Esophagus muscularis mucosa (tissue), 3 donors: Measurements from ENCODE around the gene RHOD.

Experiments used
- CTCF ChIP-seq, 3 experiments: fragments of 200-600 bp in 2 of 3; fragments of 450-650 bp in 1 of 3; sonication (generic) in 2 of 3; IDR thresholded peaks; one replicate each; pipeline ENCODE4 v1.5.1; 2017 to 2019; ENCODE audit warnings: antibody characterized with exemption in 3 of 3, mild to moderate bottlenecking in 2 of 3, moderate library complexity in 1 of 3
- EP300 ChIP-seq: sonication (generic); formaldehyde crosslinking; IDR thresholded peaks from one replicate; pipeline ENCODE4 v1.6.1; 2017; ENCODE audit warnings: antibody characterized with exemption

GRCh38 chr11:67033661-67034166, 22.9 kb upstream of the RHOD start:
- no peak for TF ChIP-seq CTCF (IDR thresholded peaks at IDR 0.05)
- no peak for TF ChIP-seq EP300
